Measurements from ENCODE around the gene COL1A1.

- TF ChIP-seq, protein P1, sequence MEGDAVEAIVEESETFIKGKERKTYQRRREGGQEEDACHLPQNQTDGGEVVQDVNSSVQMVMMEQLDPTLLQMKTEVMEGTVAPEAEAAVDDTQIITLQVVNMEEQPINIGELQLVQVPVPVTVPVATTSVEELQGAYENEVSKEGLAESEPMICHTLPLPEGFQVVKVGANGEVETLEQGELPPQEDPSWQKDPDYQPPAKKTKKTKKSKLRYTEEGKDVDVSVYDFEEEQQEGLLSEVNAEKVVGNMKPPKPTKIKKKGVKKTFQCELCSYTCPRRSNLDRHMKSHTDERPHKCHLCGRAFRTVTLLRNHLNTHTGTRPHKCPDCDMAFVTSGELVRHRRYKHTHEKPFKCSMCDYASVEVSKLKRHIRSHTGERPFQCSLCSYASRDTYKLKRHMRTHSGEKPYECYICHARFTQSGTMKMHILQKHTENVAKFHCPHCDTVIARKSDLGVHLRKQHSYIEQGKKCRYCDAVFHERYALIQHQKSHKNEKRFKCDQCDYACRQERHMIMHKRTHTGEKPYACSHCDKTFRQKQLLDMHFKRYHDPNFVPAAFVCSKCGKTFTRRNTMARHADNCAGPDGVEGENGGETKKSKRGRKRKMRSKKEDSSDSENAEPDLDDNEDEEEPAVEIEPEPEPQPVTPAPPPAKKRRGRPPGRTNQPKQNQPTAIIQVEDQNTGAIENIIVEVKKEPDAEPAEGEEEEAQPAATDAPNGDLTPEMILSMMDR (IDR thresholded peaks at IDR 0.05; ENCODE audit: low read length): no peak
- TF ChIP-seq EZH2 (optimal IDR thresholded peaks at IDR 0.05; ENCODE audit: low read depth, low read length): no peak
These were observed 65.9 kb downstream of the COL1A1 start for GRCh38 chr17:50135316-50136095.
